Neural crest cell (in vitro differentiated cells): Measurements from ENCODE around the gene LRMDA. TPM values are rescaled to one million over a fixed set of nuclear protein-coding genes. Genes with fewer than 3 reads are reported as not detected.
"Not testable (repeated sequence)": the region's sequence is repeated elsewhere in the genome, so short reads cannot be mapped to it uniquely, and the experiment has no call there.

Source experiments
- DNase-seq: peaks from one replicate; pipeline ENCODE4 v3.0.0; 2021; ENCODE audit warnings: low read depth, mixed read lengths, low spot score
- H3K27ac Mint-ChIP-seq: one replicate; pipeline ENCODE4 v1.8.0; 2021; ENCODE audit warnings: mild to moderate bottlenecking, mixed read lengths; ENCODE audit not compliant: unreplicated experiment
- H3K27me3 Mint-ChIP-seq: 2 replicates; pipeline ENCODE4 v1.8.0; 2021; ENCODE audit warnings: low read depth, mild to moderate bottlenecking, mixed read lengths
- H3K36me3 Mint-ChIP-seq: 2 replicates; pipeline ENCODE4 v1.8.0; 2021; ENCODE audit warnings: low read depth, mild to moderate bottlenecking, mixed read lengths
- H3K4me1 Mint-ChIP-seq: 2 replicates; pipeline ENCODE4 v1.8.0; 2021; ENCODE audit warnings: mixed read lengths
- H3K4me3 Mint-ChIP-seq: one replicate; pipeline ENCODE4 v1.8.0; 2021; ENCODE audit warnings: mild to moderate bottlenecking, mixed read lengths
- H3K9me3 Mint-ChIP-seq: 2 replicates; pipeline ENCODE4 v1.8.0; 2021; ENCODE audit warnings: mixed read lengths
- CTCF ChIP-seq: fragments of 200-600 bp; sonication (generic); conservative IDR thresholded peaks from 2 replicates; pipeline ENCODE4 v1.5.0; 2021; ENCODE audit warnings: antibody characterized with exemption, mild to moderate bottlenecking
- total RNA-seq: library from RNA; stranded (reverse); gene quantifications from 2 replicates; pipeline ENCODE4 v1.2.1, GENCODE V29; 2021

The LRMDA gene
- total RNA-seq, 1 donor from 2014 or later = 3.1 TPM

GRCh38 chr10:75740541-75740940 is 309.1 kb downstream of the LRMDA start:
- Mint-ChIP-seq H3K4me3 (no peak overlapping the region), H3K27ac (peak overlapping the region; percentile 55), H3K36me3 (peaks cover 2% of the 10 kb centered on the region), H3K9me3 (peaks cover 3% of the 10 kb centered on the region), H3K27me3 (no peaks in the 10 kb centered on the region), H3K4me1 (no peaks in the 10 kb centered on the region)
- no peak for DNase-seq
- TF ChIP-seq CTCF = no peak

- no peak for DNase-seq
- Mint-ChIP-seq H3K4me1 (no peaks in the 10 kb centered on the region), H3K27ac (no peak overlapping the region), H3K9me3 (peaks cover 3% of the 10 kb centered on the region), H3K27me3 (no peaks in the 10 kb centered on the region), H3K4me3 (no peak overlapping the region), H3K36me3 (peaks cover 2% of the 10 kb centered on the region)
- TF ChIP-seq CTCF = no peak
These were observed 310.9 kb downstream of the LRMDA start for GRCh38 chr10:75742355-75742754.

GRCh38 chr10:75743291-75743778 is 311.9 kb downstream of the LRMDA start:
- Mint-ChIP-seq H3K4me1 (no peaks in the 10 kb centered on the region), H3K27me3 (no peaks in the 10 kb centered on the region), H3K36me3 (peaks cover 2% of the 10 kb centered on the region), H3K27ac (no peak overlapping the region), H3K9me3 (peaks cover 3% of the 10 kb centered on the region), H3K4me3 (no peak overlapping the region)
- TF ChIP-seq CTCF = no peak
- DNase-seq = no peak

- Mint-ChIP-seq H3K4me3 (no peak overlapping the region), H3K9me3 (peaks cover 3% of the 10 kb centered on the region), H3K27me3 (no peaks in the 10 kb centered on the region), H3K4me1 (no peaks in the 10 kb centered on the region), H3K27ac (no peak overlapping the region), H3K36me3 (peaks cover 2% of the 10 kb centered on the region)
- TF ChIP-seq CTCF = no peak
- no peak for DNase-seq
These were observed 312.8 kb downstream of the LRMDA start for GRCh38 chr10:75744261-75744660.

- DNase-seq = no peak
- Mint-ChIP-seq H3K36me3 (peaks cover 5% of the 10 kb centered on the region), H3K27me3 (no peaks in the 10 kb centered on the region), H3K4me1 (no peaks in the 10 kb centered on the region), H3K9me3 (peaks cover 3% of the 10 kb centered on the region), H3K27ac (no peak overlapping the region), H3K4me3 (no peak overlapping the region)
- TF ChIP-seq CTCF = no peak
These were observed 314.9 kb downstream of the LRMDA start for GRCh38 chr10:75746356-75746755.

GRCh38 chr10:75750093-75750875 is 318.9 kb downstream of the LRMDA start:
- not testable (repeated sequence) for DNase-seq, H3K4me1 Mint-ChIP-seq

More at GRCh38 chr10:75750093-75750875, 318.9 kb downstream of the LRMDA start:
- H3K27ac Mint-ChIP-seq, H3K27me3 Mint-ChIP-seq, H3K9me3 Mint-ChIP-seq, H3K4me3 Mint-ChIP-seq, H3K36me3 Mint-ChIP-seq: not testable (repeated sequence)
